ENCODE results near the gene MYO5B.

- no peak for TF ChIP-seq CTCF (IDR thresholded peaks at IDR 0.05)
- no peak for TF ChIP-seq ZFX (IDR thresholded peaks at IDR 0.05; ENCODE audit: borderline replicate concordance)
Measured at GRCh38 chr18:50094221-50094773, 100.7 kb downstream of the MYO5B start.

Measured in 22Rv1 (cell line).